Fibroblast of skin of abdomen (primary cell): ENCODE results near the gene ZNF554.
"Not testable (repeated sequence)": the region's sequence is repeated elsewhere in the genome, so short reads cannot be mapped to it uniquely, and the experiment has no call there.

Source experiments
- DNase-seq: peaks from one replicate; pipeline ENCODE4 v3.0.0-alpha.2; 2013

The ZNF554 gene

DNA sequence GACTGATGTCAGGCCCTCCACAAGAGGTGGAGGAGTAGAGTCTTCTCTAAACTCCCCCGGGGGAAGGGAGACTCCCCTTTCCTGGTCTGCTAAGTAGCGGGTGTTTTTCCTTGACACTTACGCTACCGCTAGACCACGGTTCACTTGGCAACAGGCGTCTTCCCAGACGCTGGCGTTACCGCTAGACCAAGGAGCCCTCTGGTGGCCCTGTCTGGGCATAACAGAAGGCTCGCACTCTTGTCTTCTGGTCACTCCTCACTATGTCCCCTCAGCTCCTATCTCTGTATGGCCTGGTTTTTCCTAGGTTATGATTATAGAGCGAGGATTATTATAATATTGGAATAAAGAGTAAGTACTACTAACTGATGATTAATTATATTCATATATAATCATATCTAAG is 52.5 kb downstream of the ZNF554 start:
- DNase-seq, result not testable (repeated sequence)

GRCh38 chr19:2877398-2878331 is 58.0 kb downstream of the ZNF554 start:
- DNase-seq, result no peak

DNA sequence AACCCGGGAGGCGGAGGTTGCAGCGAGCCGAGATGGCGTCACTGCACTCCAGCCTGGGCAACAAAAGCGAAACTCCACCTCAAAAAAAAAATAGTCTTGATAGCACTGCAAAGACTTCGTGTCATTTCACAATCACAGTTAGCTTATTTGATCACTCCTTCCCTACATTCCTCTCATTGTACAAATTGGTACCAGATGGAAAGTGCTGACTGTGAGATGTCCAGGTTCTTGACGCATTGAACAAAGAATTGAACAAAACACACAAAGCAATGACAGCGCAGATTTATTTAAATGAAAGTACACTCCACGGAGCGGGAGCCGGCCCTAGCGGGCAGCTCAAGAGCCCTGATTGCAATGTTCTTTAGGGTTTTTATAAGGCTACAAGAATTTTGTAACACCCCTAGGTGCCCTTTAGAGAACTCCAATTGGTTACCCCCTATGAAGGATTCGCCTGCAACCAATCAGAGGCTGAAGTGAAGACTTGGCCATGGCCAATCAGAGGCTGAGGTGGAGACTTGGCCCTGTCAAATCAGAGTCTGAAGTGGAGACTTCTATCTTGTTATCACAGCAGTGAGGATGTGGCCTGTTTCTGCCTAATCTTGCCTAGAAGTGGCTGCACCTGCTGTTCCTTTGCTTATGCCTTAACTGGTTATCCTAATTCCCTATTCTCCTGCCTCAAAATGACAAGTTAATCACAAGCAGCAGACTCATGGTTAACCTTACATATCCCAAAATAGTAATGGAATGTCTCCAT is 64.2 kb downstream of the ZNF554 start:
- no peak for DNase-seq

DNA sequence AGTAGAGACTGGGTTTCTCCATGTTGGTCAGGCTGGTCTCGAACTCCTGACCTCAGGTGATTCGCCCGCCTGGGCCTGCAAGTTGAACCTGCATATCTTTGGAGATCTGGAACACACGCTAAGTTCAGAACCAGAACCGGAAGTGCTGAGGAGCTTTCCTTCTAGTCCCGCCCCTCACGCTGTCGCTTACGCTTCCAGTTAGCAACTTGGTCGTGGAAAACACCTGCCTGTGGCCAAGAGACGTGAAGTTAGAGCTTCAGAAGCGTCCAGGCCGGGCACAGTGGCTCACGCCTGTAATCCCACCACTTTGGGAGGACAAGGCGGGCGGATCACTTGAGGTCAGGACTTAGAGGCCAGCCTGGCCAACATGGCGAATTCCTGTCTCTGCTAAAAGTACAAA is 66.1 kb downstream of the ZNF554 start:
- DNase-seq, result no peak
